GM19452 (cell line): Measurements from ENCODE around the gene MFSD6.
A peak's percentile ranks its signal among the peaks of the same experiment; 100 is the strongest.

Experiments
- ATAC-seq: cut with Tn5 transposase; IDR thresholded peaks from one replicate; pipeline ENCODE4 v1.9.1; 2021; ENCODE audit not compliant: unreplicated experiment

Gene MFSD6

GRCh38 chr2:190527214-190527613 lies 119.1 kb downstream of the MFSD6 start:
- ATAC-seq: no peak

DNA sequence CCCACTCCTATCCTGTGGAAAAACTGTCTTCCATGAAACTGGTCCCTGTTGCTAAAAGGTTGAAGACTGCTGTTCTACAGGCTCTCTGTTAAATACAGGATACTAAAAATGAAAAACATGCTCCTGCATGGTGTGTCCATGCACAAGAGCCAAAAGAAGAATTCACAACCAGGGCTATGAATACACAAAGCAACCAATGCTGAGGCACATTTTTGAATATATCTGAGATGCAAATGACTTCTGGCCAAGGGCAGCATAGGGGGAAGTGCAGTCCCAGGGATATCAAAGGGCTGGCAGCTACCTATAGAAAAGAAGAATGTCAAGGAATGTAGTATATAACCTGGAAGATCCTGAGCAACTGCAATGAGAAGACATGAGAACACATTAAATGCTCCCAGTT lies 119.8 kb downstream of the MFSD6 start:
- ATAC-seq: no peak

DNA sequence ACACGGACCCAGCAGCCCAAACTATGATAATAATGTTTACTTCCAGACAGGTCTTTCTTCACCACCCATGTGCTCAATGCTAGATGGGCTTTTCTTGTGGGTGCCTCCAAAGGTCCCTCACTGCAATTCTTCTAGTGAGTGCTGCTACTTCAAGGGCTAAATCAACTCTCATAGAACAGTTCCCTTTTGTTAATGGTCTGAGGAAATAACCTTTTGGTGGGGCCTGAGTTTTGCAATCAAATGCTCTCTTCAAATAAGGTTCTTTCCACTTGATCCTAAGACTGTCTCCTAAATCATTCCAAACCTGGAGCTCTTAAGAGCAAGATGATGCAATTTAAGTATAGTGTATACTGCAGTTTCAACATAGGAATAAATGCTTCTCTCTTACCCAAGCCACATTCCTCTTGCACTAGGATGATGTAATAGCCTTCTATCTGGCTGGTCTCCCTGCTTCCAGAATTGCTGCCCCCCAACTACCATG lies 120.4 kb downstream of the MFSD6 start:
- ATAC-seq: no peak

DNA sequence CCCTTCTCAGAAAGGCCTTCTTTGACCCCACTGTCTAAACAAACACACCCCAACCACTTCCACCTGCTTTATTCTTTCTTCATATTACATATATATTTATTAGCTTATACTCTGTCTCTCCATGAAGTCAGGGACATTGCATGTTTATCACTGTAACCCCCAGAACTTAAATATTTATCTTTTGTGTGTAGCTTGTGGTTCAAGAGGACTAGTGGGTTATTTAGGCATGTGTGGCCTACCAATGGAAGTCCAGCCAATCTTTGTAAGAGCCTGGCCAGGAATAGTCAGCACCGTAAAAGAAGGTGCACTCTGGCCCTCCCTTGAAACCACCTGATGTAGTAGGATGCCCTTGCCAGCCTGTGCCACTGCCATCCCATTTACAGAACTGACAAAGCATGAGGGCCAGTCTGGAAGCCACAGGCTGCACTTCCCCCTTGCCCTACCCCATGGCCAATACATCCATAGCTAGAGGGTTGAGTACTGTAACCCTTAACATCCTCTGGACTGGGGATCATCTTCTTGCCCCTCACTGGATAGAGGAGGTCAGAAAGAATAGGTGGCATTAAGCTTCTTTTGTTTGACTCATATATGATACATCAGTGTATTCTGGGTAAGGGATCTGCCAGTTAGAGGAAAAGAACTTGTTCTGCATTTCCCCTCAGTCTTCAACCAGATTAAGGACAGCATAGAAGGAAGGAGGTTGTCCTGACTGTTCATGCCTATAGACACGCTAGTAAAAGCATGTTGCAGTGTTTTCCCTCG lies 121.5 kb downstream of the MFSD6 start:
- no peak for ATAC-seq

GRCh38 chr2:190530248-190530900 lies 122.2 kb downstream of the MFSD6 start:
- no peak for ATAC-seq

DNA sequence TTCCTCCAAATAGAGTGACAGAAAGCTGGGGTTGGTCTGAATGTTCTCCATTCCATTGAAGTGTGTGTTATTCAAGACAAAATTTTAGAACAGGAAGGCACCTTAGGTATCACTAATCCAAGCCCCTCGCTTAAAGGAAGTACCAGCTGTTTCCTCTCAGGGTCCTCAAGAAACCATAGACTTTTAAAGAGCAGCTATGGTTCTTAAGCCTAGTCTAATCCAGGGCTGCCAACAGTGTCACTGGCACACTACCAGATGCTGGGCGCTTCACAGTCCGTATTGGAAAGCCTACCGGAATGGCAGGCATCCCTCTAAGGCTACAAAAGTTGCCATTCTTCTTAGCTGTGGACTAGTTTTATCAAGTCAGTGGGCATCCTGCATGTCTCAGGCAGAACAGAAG lies 124.4 kb downstream of the MFSD6 start:
- no peak for ATAC-seq

- ATAC-seq: no peak
These were observed 125.2 kb downstream of the MFSD6 start for GRCh38 chr2:190533175-190533967.

DNA sequence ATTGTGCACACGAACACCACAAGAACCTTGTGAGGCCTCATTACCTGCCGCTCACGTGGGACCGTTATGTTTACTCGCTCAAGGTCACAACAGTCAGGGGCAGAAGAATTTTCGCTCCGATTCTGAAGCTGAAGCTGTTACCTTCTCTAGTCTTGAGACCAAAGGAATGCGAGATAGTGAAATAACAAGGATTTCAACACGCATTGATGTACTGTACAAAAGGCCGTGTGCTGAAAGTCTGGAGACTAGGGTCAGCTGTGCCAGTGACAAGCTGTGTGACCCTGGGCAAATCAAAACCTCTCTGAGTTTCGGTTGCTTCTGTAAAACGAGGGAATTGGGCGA lies 125.8 kb downstream of the MFSD6 start:
- ATAC-seq: peak; percentile 24

DNA sequence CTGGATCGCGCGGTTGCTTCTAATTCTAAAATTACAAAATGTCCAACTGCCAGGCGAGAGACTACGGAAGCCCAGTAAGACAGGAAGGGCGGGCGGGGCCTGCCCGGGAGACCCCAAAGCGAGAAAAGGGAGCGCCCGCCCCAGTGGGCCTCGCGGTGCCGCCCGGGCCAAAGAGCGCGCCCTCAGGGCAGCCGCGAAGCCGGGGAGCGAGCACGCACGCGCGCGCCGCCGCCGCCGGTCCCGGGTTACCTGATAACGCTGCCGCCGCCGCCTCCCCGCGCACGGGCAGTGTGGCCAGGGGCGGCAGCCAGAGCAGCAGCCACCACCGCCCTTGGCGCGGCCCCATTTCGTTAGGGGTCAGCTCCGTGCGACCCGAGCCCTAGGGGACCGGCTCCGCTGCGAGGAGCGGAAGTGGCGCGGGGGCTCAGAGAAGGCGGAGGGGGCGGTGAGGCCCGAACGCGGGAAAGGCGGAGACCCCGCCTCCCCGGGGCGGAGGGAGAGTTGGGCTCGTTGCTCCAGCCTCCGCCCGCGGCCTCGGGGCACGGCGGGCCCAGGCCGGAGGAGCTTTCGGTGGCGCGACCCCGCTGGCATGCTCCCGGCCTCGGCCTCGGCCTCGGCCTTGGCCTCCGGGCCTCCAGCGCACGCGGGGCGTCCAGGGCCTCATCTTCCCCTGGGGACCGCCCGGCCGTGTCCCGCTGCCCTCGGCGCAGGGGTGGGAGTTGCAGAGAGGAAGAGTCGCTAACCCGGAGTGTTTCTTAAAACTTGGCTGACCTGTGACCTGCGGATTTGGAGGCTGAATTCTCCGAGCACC lies 126.4 kb downstream of the MFSD6 start, which contains the start of gene NEMP2:
NEMP2 (minus strand) TSS at position 413 of the 811 bp plus-strand sequence; CDS start at position 346, 67 bp downstream.
- peak; percentile 70 for ATAC-seq

- ATAC-seq: no peak
These were observed 126.9 kb downstream of the MFSD6 start for GRCh38 chr2:190535121-190535439.

DNA sequence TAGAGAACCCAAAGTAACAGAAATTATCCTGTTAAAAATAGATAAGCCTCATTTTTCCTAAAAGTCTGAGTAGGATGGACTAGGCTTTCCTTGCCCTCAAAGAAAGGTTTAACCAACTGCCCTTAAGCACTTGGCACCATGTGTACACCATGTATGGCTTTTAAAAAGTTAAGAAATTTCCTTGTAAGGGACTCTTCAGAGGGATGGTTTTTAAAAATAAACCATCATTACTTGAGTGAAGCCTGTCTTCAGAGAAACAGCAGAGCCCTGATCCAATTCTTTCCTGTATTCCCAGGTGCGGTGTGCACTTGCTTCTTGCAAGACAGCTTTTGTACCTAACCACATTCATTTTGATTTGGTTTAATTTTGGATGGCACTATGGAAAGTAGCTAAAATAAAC lies 127.4 kb downstream of the MFSD6 start:
- ATAC-seq: no peak

DNA sequence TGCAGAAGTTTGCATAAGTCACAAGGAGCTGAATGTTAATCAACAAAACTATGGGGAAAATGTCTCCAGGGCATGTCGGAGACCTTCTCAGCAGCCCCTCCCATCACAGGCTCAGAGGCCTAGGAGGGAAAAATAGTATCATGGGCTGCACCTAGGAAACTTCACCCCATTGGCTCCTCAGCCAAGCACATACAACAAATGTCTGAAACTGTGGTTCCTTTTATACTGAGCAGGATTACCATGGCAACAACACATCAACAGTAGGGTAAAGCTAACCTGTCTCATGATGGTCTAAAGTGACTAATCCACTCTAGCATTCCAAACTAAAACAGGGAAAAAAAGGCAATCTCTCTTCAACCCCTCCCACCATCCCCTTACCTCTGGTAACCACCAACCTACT lies 129.6 kb downstream of the MFSD6 start:
- no peak for ATAC-seq

GRCh38 chr2:190538201-190538600 lies 130.0 kb downstream of the MFSD6 start:
- no peak for ATAC-seq

- ATAC-seq: no peak
These were observed 131.9 kb downstream of the MFSD6 start for GRCh38 chr2:190540048-190540447.

DNA sequence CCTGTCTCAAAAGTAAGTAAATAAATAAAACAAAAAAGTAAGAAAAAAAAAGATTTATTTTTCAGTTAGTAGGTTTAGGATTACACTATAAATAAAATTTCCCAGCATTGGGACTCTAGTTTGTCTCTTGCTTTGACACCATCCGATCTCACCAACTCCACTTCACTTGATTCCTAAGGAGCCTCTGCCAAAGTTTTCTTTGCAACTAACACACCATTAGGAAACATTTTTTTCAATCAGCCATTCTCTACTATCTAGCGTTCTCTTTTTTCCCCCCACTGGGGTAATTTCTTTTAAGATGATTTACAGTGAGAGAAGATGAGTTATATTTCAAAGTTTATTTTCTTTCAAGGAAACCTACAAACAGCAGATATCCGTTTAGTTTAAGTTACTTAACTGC lies 136.9 kb downstream of the MFSD6 start:
- no peak for ATAC-seq

- ATAC-seq: no peak
These were observed 137.6 kb downstream of the MFSD6 start for GRCh38 chr2:190545555-190546385.

DNA sequence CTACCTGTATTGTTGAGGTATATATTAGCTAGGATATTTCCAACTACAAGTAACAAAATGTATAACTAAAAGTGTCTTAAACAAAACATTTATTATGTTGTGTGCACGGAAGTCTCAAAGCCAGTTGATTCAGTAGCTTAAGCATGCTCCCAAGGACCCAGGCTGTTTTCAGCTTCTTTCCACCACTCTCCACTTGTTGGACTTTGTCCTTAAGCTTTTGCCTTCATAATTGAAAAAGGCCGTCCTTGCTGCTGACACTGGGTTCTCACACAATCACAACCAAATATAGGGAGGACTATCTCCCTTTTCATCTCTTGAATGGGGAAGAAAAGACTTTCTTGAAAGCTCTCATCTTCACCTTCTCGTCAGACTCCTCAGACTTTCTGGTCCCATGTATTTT lies 138.6 kb downstream of the MFSD6 start:
- ATAC-seq: no peak

DNA sequence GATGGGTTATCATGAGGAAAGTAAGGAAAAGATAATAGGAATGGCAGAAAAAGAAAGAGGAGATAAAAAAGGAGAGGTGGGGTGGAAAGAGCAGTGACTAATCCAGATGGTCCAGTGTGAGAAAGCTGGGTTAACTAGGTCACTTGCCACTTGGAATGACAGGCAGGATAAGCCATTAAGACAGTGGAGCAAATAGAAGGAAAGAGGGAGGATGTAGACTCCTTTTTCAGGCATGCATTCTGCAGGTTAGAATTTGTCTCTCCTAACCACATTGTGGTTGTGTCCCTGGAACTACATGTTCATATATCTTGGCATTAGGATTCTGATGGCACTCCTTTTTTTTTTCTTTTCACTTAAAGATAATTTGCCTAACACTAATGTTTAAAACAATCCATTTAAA lies 139.7 kb downstream of the MFSD6 start:
- no peak for ATAC-seq

DNA sequence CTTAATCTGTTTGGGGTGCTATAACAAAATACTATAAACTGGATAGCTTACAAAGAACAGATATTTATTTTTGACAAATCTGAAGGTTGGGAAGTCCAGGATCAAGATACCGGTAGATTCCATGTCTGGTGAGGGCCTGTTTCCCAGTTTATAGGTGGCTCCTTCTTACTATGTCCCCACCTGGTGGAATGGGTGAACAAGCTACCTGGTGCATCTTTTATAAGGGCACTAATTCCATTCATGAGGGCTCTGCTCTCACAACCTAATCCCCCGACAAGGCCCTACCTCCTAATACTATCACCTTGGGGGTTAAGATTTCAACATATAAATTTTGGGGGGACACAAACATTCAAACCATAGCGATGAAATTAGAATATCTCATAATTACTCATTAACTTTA lies 142.0 kb downstream of the MFSD6 start:
- ATAC-seq: no peak
